CD4-positive, alpha-beta T cell (primary cell): Measurements from ENCODE around the gene EGFR. TPM values are rescaled to one million over a fixed set of nuclear protein-coding genes. Genes with fewer than 3 reads are reported as not detected.

Experiments used
- ATAC-seq: fragments of 200-7000 bp; cut with Tn5 transposase; one replicate; pipeline ENCODE4 v1.10.0; 2022; ENCODE audit warnings: mild to moderate bottlenecking; ENCODE audit not compliant: poor library complexity
- CTCF ChIA-PET: fragments of 350-600 bp; sonication (Branson Sonifier 250); formaldehyde crosslinking; loops from one replicate; lab custom pipeline; 2021; ENCODE audit warnings: antibody characterized with exemption, inconsistent platforms; lab: Charles Lee
- POLR2A ChIA-PET: fragments of 350-600 bp; sonication (Branson Sonifier 250); formaldehyde crosslinking; loops from one replicate; lab custom pipeline; 2021; ENCODE audit warnings: antibody characterized with exemption, inconsistent platforms; lab: Charles Lee
- DNase-seq, 14 experiments: peaks; one replicate each; pipeline ENCODE4 v3.0.0-alpha.2; 2013 to 2020; ENCODE audit warnings: mixed read lengths in 2 of 14
- H3K27ac ChIP-seq, 2 donors: one replicate each; pipeline versions ENCODE4 v1.5.1 to v1.7.0; 2013; ENCODE audit warnings: low read length in 2 of 2, low read depth in 1 of 2, mild to moderate bottlenecking in 1 of 2
- H3K27me3 ChIP-seq, 2 experiments: 1 replicate in 1 of 2; 2 replicates in 1 of 2; pipeline versions ENCODE4 v1.6.1 to v1.7.0; 2013; ENCODE audit warnings: low read length in 2 of 2, control low read depth in 1 of 2, mild to moderate bottlenecking in 1 of 2, moderate library complexity in 1 of 2; ENCODE audit not compliant: insufficient read depth in 2 of 2, control insufficient read depth in 1 of 2
- H3K36me3 ChIP-seq: one replicate; pipeline ENCODE4 v1.6.1; 2013; ENCODE audit warnings: low read length, control low read depth; ENCODE audit not compliant: insufficient read depth
- H3K4me1 ChIP-seq: one replicate; pipeline ENCODE4 v1.6.1; 2013; ENCODE audit warnings: low read length, control low read depth; ENCODE audit not compliant: insufficient read depth
- H3K4me3 ChIP-seq: one replicate; pipeline ENCODE4 v1.5.1; 2013; ENCODE audit warnings: mild to moderate bottlenecking, low read length, moderate library complexity
- H3K9me3 ChIP-seq, 2 experiments: 1 replicate in 1 of 2; 2 replicates in 1 of 2; pipeline versions ENCODE4 v1.6.1 to v1.7.0; 2013; ENCODE audit warnings: low read length in 2 of 2, mild to moderate bottlenecking in 2 of 2, control low read depth in 1 of 2, moderate library complexity in 1 of 2; ENCODE audit not compliant: control insufficient read depth in 1 of 2, insufficient read depth in 1 of 2
- H3K27ac Mint-ChIP-seq: one replicate; pipeline ENCODE4 v1.8.0; 2020; ENCODE audit warnings: mixed read lengths
- H3K27me3 Mint-ChIP-seq: one replicate; pipeline ENCODE4 v1.8.0; 2021; ENCODE audit warnings: mixed read lengths
- H3K36me3 Mint-ChIP-seq: one replicate; pipeline ENCODE4 v1.8.0; 2021; ENCODE audit warnings: low read depth, mixed read lengths
- H3K4me1 Mint-ChIP-seq: one replicate; pipeline ENCODE4 v1.8.0; 2021; ENCODE audit warnings: low read depth, mixed read lengths
- H3K4me3 Mint-ChIP-seq: one replicate; pipeline ENCODE4 v1.8.0; 2020; ENCODE audit warnings: mild to moderate bottlenecking, mixed read lengths
- H3K9me3 Mint-ChIP-seq: one replicate; pipeline ENCODE4 v1.8.0; 2020; ENCODE audit warnings: mixed read lengths
- CTCF ChIP-seq: fragments of 200-600 bp; IDR thresholded peaks from one replicate; pipeline ENCODE4 v1.8.0; 2022; ENCODE audit warnings: antibody characterized with exemption, mild to moderate bottlenecking
- intact Hi-C, 2 experiments: fragments of 100-400 bp; cut with DNase I in 1 of 2; cut with micrococcal nuclease in 1 of 2; formaldehyde crosslinking; loops; one replicate each; pipeline versions ENCODE4 v1.15.1 to v1.9.0; 2023 to 2025; cut with DNase I, micrococcal nuclease
- total RNA-seq, 174 experiments: library from RNA in 2 of 174; stranded (reverse) in 2 of 174; gene quantifications; one replicate each; pipeline ENCODE4 v1.2.3 and lab custom pipeline; 2021 to 2026

The EGFR gene
- total RNA-seq, 2 experiments from 2014 or later, result not detected

- ATAC-seq, result no peak
- H3K27me3 Mint-ChIP-seq, result peaks cover 26% of the 10 kb centered on the region
Measured at GRCh38 chr7:55147736-55148135, 128.9 kb downstream of the EGFR start.

GRCh38 chr7:55148571-55148970, 129.8 kb downstream of the EGFR start:
- Histone ChIP-seq H3K36me3 (no peaks in the 10 kb centered on the region), H3K27ac (no peak overlapping the region), H3K4me3 (no peak overlapping the region), H3K4me1 (no peaks in the 10 kb centered on the region), H3K9me3 (peaks cover 0 to 19% of the 10 kb centered on the region in 2 experiments), H3K27me3 (peaks cover 0 to 9% of the 10 kb centered on the region in 2 experiments)
- Mint-ChIP-seq H3K27me3 (peaks cover 20% of the 10 kb centered on the region), H3K4me1 (no peaks in the 10 kb centered on the region), H3K36me3 (no peaks in the 10 kb centered on the region), H3K9me3 (no peaks in the 10 kb centered on the region), H3K27ac (no peak overlapping the region), H3K4me3 (no peak overlapping the region)
- TF ChIP-seq CTCF, result no peak
- intact Hi-C loops, result no loop called here
- POLR2A ChIA-PET, result no interaction called here
- ATAC-seq (no peak), DNase-seq (no peak)
- CTCF ChIA-PET, result no interaction called here

More at GRCh38 chr7:55147736-55148135, 128.9 kb downstream of the EGFR start:
- no peak overlapping the region for H3K4me3 ChIP-seq
- intact Hi-C loops, result no loop called here
- H3K9me3 ChIP-seq, result peaks cover 0 to 15% of the 10 kb centered on the region in 2 experiments
- ChIA-PET POLR2A (no interaction called here), CTCF (no interaction called here)
- Mint-ChIP-seq H3K27ac (no peak overlapping the region), H3K4me1 (no peaks in the 10 kb centered on the region), H3K9me3 (no peaks in the 10 kb centered on the region), H3K36me3 (no peaks in the 10 kb centered on the region), H3K4me3 (no peak overlapping the region)
- DNase-seq, result no peak
- no peaks in the 10 kb centered on the region for H3K4me1 ChIP-seq
- peaks cover 0 to 9% of the 10 kb centered on the region in 2 experiments for H3K27me3 ChIP-seq
- H3K27ac ChIP-seq, result no peak overlapping the region
- no peaks in the 10 kb centered on the region for H3K36me3 ChIP-seq
- TF ChIP-seq CTCF, result no peak

- no peak overlapping the region for H3K4me3 Mint-ChIP-seq
- CTCF ChIA-PET, result no interaction called here
- Histone ChIP-seq H3K9me3 (peaks cover 0 to 23% of the 10 kb centered on the region in 2 experiments), H3K4me3 (no peak overlapping the region), H3K4me1 (no peaks in the 10 kb centered on the region), H3K36me3 (no peaks in the 10 kb centered on the region), H3K27ac (no peak overlapping the region), H3K27me3 (peaks cover 0 to 9% of the 10 kb centered on the region in 2 experiments)
- DNase-seq (no peak), ATAC-seq (no peak)
- H3K36me3 Mint-ChIP-seq, result no peaks in the 10 kb centered on the region
- H3K27me3 Mint-ChIP-seq, result peaks cover 20% of the 10 kb centered on the region
- no peak for TF ChIP-seq CTCF
- intact Hi-C loops, result no loop called here
- no peaks in the 10 kb centered on the region for H3K4me1 Mint-ChIP-seq
- H3K27ac Mint-ChIP-seq, result no peak overlapping the region
- POLR2A ChIA-PET, result no interaction called here
- no peaks in the 10 kb centered on the region for H3K9me3 Mint-ChIP-seq
Measured at GRCh38 chr7:55149001-55149400, 130.2 kb downstream of the EGFR start.
